HG03558 (cell line): ENCODE results near the gene GDF2.

Experiments
- ATAC-seq: cut with Tn5 transposase; IDR thresholded peaks from one replicate; pipeline ENCODE4 v1.9.1; 2021; ENCODE audit warnings: moderate number of reproducible peaks; ENCODE audit not compliant: unreplicated experiment; ENCODE audit errors: extremely low read depth

Gene GDF2

DNA sequence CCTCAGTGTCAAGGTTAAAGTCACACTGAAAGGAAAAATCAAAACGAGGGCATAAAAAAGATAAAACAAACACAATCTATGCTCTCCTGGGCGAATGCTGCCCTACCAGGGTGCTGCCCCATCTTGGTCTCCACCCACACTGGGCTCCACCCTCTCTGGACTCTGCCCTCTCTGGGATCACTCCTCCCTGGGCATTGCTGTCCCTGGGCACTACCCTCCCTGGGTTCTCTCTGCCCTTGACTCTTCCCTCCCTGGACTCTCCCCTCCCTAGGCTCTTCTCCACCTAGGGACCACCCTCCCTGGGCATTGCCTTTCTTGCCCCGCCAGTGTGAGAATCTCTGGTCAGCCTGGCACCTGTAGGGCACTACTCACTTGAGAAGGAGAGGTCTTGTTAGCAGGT lies 8.6 kb downstream of the GDF2 start:
- no peak for ATAC-seq

DNA sequence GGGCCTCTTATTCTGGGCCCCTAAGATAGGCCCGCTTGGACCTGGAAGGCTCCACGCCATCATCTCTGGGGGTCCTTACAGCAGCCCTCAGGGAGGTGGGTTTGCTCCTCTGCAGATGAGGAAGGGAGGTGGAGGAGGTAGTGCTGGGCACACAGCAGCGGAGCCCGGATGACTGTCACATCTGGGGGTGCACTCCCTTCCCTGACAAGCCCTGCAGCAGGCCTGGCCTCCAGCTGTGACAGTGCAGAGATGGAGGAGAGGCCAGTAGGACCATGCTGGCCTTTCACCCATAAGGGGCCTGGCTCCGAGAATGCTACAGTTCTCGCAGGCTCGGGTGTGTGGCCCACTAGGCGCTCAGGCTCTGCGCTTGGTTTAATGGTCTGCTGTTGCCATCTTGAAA lies 9.2 kb downstream of the GDF2 start:
- ATAC-seq, result no peak

DNA sequence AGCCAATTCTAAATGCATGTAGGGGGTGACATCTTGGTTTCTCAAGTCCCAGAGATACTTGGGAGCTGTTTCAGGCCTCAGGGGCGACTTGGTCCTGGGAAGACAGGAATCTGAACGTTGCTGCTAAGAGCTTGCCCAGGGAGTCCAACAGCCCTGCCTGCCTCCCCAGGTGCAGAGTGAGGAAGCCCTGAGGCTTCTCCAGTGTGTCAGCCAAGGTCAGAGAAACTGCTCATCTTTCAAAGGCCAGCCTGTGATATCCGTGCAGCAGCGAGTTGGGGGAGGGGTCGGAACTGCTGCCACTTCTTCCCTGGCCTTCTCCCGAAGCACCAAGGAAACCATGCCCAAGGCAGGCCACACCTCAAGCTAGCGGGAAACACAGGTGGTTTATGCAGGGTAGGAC lies 9.7 kb downstream of the GDF2 start:
- no peak for ATAC-seq

DNA sequence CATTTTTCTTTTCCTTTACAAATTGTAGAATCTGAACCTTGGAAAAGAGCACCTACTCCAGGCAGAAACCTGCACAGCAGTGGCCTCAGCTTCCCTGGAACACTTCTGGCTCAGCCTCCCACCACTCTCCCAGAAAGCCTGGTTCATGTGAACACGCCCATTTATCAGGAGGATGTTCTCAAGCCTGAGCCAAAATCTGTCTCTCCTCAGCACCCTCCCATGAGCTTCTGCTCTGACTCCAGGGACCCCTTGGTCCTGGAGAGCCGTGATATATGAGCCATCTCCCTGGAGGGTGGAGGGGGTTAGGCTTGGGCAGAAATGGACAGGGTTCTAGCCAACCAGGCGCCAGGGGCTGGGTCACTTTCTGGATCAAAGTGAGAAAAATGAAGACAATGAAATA lies 10.1 kb downstream of the GDF2 start:
- no peak for ATAC-seq

DNA sequence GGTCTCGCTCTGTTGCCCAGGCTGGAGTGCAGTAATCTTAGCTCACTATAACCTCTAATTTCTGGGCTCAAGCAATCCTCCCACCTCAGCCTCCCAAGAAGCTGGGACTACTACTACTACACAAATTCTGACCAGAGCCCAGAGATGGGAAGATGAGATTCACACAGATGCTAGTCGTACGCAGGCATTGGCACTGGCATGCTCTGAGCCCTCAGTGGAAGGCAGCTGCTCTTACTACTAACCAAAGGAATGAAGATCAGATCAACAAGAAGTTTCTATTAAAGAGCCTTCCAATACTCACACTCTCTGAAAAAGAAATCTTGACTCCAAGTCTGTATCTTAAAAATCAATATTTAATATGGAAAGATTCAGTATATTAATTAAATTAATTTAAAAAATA lies 10.7 kb downstream of the GDF2 start:
- ATAC-seq, result no peak

DNA sequence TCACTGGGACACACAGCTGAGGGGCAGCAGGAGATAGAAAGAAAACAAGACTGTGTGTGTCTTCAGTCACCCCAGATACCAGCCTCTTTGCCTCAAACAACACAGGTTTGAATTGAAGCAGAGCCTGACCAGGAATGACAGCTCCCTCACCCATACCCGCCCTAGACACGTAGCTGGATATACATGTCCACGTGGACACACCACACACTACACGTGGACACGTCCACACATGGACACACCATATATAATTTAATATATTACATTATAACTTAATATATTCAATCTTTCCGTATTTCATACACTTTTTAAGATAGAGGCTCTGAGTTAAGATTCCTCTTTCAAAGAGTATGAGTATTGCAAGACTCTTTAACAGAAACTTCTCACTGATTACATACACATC lies 11.3 kb downstream of the GDF2 start:
- no peak for ATAC-seq

DNA sequence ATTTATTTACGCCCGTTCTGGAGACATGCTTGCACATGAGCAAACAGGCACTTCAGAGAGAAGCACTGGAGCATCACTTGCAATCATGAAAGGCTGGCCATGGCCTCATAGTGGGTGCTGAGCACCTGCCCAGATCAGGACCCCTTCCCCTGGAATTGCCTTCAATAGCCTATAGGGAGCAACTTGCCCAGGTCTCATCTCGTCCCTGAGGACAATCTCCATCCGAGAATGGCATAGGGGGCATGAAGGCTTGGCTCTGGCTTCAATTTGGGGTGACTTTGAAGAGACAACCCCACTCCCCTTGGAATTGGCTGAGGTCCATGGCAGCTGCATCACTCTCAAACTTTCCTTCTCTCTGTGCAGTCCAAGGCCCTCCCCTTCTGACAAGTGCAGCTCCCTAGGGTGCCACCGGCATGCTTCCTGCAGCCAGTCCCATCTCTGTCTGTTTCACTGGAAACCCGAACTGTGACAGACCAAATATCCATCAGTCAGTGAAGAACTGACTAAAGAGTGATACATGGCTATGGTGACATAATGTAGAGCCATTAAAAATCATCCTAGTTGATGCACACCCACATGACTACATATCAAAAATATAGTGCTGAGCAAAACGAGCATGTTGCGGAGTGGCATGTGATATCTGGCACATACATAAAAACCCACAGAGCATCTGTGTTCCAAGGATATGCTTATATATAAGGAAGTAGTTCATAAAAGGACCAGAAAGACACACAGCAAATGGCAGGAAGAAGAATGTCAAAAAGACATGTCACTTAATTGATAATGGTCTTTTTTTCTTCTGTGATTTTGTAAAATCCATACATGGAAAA lies 12.4 kb downstream of the GDF2 start:
- ATAC-seq, result no peak

DNA sequence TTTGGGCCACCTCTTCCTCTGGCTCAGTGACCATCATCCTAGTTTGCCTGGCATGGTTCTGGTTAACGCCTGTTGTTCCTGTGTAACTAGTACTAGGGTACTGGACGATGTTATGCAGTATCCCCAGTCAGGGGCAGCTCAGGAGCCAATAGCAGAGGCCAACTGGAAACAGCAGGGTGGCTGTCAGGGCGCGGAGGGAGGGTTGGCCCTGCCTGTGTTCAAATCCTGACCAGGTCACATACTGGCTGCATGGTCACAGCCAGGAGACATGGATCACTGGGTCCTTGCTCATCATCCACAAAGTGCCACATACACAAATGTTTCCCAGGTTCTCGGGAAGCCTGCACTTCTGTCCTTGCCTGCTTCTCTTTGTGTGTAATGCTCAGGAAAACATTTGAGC lies 13.7 kb downstream of the GDF2 start:
- no peak for ATAC-seq

DNA sequence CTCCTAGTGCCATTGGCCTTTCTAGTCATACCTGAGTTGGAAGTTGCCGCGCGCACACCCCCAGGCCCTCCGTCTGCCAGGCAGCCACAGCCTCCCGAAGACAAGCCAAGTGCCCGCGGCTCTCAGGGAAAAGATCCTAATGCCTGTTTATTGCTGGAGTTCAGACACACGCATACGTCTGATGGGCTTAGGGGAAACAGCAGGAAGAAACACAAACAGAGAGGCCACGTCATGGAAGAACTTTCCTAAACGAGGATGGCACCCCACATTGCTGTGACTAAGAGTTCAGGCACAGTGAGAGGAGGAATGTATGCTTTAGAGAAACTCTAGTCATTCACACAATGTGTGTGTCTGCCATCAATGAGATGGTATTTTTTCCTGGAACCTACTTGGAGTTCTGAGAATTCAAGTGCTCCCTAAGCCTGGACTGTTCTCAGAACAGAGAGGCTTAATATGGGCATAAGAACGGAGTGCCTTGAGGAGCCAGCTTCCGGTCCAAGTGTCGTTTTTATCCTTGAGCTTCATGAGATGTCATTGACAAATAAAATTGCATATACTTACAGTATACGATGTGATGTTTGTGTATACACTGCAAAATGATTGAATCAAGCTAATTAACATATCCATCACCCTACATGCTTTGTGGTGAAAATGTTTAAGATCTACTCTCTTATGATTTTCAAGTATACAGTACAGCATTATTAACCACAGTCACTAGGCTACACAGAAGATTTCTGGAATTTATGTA lies 14.3 kb downstream of the GDF2 start:
- no peak for ATAC-seq

DNA sequence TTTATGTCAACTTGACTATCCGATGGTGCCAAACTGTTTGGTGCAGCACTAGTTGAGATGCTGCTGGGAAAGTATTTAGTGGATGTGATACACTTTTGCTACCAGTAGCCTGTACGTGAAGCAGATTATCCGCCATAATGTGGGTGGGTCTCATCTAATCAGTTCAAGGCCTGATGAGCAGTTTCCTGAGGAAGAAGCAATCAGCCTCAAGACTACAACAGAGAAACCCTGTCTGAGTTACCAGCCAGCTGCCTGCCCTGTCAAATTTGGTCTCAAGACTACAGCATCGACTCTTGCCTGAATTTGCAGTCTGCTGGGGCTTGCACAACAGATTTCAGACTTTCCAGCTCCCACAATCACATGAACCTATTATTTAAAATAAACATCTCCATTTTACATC lies 15.1 kb downstream of the GDF2 start:
- ATAC-seq, result no peak

DNA sequence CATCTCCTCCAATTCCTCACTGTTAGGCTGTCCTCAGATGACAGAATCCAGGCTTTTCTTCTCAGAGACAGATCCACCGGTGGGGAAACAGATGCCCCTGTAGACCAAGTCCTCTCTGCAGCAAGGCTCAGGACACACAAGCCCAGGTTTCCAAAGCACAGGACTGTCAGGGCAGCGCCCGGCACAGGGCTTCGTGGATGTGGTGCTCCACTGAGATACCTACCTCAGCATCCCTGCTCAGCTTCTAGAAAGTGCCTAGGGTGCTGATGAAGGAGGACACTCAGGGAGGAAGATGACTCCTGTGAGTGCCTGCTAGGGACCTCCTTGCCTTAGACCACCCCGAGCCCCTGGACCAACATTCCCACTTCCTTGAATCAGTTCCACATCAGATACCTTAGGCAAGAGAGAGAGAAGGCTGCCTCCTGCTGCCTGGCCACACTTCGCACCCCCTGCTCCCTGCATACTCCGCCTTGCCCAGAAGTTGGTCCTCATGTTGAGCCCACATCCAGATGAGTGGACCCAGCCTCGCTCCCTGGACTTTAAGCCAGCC lies 17.0 kb downstream of the GDF2 start:
- no peak for ATAC-seq

DNA sequence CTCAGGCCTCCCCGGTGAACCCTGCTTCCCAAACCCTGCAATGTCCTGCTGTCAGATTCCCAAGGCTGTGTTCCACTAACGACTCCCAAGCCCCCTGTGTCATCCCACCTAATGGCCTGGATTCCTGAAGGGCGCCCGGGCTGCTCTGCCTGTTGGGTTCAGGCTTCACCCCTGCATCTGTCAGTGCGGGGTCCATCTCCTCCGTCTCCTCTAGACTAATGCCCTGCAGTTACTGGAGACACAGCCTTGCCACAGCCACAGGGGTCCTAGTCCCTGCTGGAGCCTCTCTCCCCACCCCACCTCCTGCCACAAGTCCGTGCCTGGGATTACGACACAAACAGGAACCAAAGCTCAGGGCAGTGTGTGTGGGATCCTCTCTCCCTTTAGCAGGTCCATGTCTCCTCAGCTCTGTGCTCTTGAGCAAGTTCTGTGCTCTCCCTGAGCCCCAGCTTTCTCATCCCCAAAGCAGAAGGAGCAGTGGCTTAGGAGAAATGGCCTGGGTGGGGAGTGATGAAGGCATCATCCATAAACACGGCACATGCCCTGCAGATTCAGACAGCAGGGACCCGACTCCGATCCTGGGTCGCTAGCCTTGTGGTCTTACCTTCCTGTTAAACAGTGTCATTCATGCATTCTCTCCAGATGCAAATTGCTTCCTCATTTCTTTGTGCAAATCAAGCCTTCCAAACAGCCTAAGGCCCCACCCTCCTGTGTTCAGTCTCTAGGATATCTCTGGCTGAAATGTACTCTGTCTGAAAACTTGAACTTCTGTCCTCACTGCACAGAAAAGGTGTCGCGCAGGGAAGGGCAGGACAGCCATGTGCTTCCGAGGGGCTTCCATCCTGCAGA lies 17.7 kb downstream of the GDF2 start:
- no peak for ATAC-seq

DNA sequence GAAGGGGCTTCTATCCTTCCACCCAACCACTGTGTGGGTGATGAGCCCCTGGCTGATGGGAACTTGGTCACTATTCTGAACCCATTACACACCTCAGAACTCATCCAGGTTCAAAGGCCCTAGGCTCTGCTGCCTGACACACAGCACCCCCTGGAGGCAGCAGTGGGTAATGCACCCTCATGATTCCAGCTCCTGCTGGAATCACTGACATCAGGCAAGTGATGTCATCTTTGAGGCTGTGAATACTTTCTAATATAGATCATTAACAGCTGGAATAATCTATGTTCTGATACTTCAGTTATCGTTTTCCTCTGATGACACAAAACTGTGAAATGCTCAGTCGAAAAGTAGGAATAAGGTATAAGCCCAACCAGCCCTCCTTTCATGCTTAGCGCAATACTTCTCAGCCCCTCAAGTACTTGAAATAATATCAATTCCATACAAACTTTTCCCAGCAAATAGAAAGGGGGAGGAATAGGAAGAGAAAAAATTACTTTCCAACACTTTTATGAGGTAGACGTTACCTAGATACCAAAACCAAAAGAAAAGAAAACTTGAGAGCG lies 18.4 kb downstream of the GDF2 start:
- no peak for ATAC-seq

DNA sequence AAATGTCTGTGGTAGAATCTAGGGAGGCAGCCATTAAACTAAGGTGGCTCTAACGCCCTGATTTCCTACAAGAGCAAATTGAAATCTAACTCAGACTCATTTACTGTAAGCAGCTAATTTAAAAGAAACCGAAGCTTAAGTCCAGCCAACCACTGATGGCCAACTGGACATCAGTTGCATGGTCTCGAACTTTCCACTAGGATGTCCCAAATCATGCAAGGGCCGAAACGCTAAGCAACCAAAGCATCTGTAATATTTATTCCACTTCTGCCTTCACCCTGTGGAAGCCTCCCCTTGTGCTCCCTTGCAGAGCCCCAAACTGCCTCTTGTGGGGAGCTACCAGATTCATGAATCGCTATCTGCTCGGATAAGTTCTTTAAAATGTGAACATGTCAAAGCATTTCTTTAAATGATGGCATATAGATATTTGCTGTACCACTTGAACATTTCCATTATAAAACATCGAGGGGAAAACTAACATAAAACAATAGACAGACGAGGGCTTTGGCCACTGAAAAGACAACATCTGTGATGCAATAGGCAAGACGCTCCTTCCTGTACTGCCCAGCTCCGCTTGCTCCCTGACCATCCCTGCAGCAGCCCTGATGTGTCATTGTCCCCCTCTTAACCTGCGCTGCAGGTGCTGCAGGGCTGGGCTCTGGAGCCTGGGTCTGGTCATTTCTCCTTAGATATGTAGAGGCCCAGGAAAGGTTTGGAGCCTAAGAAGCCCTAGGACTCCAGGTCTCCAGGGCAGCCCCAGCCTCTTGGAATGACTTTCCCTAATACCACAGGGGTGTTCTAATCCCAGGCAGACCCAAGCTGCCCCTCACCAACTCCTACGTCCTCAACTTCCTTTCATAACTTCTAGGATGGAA lies 23.0 kb downstream of the GDF2 start:
- no peak for ATAC-seq

DNA sequence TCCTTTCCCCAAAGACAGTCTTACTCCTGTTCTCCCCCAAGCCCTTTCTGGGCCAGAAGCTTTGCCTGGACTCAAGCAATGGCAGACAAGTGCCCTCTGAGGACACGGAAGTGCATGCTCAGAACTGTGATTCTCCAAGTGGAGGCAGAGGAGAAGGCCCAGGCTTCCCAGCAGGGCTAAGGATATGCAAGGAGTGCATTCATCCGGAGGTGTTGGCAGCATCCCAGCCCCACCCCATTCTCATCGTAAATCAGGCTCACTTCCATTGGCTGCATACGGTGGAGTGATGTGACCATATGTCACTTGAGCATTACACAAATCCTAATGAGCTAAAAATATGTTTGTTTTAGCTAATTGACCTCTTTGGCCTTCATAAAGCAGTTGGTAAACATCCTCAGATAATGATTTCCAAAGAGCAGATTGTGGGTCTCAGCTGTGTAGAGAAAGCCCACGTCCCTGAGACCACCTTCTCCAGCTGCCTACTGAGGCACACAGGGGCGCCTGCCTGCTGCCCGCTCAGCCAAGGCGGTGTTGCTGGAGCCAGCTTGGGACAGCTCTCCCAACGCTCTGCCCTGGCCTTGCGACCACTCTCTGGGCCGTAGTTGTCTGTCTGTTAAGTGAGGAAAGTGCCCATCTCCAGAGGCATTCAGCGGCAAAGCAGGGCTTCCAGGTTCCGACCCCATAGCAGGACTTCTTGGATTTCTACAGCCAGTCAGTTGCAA lies 24.5 kb downstream of the GDF2 start:
- ATAC-seq, result no peak

DNA sequence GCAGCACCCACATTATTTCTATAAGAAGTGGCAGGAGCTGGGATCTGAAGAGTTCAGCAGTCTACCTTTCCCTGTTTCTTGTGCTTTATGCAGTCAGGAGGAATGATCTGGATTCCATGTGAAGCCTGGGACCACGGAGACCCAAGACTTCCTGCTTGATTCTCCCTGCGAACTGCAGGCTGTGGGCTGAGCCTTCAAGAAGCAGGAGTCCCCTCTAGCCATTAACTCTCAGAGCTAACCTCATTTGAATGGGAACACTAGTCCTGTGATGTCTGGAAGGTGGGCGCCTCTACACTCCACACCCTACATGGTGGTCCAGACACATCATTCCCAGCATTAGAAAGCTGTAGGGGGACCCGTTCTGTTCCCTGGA lies 25.0 kb downstream of the GDF2 start:
- ATAC-seq, result no peak

DNA sequence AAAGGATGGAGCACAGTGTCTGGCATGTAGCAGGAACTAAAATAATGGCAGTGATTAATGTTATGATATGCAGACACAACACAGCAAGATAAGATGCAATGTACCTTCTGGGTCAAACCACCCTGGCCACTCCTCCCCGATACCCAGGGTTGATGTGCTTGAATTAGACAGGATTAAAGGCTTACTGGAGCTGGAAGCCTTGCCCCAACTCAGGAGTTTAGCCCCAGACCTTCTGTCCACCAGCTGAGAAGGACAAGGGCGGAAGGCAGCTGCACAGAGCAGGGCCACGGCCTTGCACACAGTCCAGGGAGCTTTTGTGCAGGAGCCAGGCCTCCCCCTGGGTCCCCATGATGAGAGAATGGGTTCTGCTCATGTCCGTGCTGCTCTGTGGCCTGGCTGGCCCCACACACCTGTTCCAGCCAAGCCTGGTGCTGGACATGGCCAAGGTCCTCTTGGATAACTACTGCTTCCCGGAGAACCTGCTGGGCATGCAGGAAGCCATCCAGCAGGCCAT lies 25.9 kb downstream of the GDF2 start, which contains the start of gene RBP3:
TSS of gene RBP3 (plus strand) at position 226 of the 514 bp plus-strand sequence. CDS start at position 348, 122 bp downstream.
- no peak for ATAC-seq

DNA sequence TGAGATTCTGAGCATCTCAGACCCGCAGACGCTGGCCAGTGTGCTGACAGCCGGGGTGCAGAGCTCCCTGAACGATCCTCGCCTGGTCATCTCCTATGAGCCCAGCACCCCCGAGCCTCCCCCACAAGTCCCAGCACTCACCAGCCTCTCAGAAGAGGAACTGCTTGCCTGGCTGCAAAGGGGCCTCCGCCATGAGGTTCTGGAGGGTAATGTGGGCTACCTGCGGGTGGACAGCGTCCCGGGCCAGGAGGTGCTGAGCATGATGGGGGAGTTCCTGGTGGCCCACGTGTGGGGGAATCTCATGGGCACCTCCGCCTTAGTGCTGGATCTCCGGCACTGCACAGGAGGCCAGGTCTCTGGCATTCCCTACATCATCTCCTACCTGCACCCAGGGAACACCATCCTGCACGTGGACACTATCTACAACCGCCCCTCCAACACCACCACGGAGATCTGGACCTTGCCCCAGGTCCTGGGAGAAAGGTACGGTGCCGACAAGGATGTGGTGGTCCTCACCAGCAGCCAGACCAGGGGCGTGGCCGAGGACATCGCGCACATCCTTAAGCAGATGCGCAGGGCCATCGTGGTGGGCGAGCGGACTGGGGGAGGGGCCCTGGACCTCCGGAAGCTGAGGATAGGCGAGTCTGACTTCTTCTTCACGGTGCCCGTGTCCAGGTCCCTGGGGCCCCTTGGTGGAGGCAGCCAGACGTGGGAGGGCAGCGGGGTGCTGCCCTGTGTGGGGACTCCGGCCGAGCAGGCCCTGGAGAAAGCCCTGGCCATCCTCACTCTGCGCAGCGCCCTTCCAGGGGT lies 26.6 kb downstream of the GDF2 start:
- no peak for ATAC-seq
